Activated CD8-positive, alpha-beta memory T cell treated with anti-CD3 and anti-CD28 coated beads, Interleukin-2, amount 10 ng/mL, durations not matched to agents 7 days and 5 days (primary cell): Measurements from ENCODE around the gene ZNF584. TPM values are rescaled to one million over a fixed set of nuclear protein-coding genes. Genes with fewer than 3 reads are reported as not detected.

Source experiments
- ATAC-seq: fragments of 150-1000 bp; cut with Tn5 transposase; one replicate; pipeline ENCODE4 v1.10.0; 2021; ENCODE audit warnings: moderate library complexity
- CTCF ChIA-PET: fragments of 350-600 bp; sonication (Branson Sonifier 250); formaldehyde crosslinking; loops from one replicate; lab custom pipeline; 2021; ENCODE audit warnings: antibody characterized with exemption; lab: Charles Lee
- DNase-seq: peaks from one replicate; pipeline ENCODE4 v3.0.0-alpha.2; 2020
- H3K27ac Mint-ChIP-seq: one replicate; pipeline ENCODE4 v1.8.0; 2021; ENCODE audit warnings: mild to moderate bottlenecking, mixed read lengths
- H3K27me3 Mint-ChIP-seq: one replicate; pipeline ENCODE4 v1.8.0; 2021; ENCODE audit warnings: mixed read lengths
- H3K36me3 Mint-ChIP-seq: one replicate; pipeline ENCODE4 v1.8.0; 2021; ENCODE audit warnings: mild to moderate bottlenecking, mixed read lengths
- H3K4me1 Mint-ChIP-seq: one replicate; pipeline ENCODE4 v1.8.0; 2021; ENCODE audit warnings: mixed read lengths
- H3K4me3 Mint-ChIP-seq: one replicate; pipeline ENCODE4 v1.8.0; 2021; ENCODE audit warnings: mild to moderate bottlenecking, moderate library complexity, mixed read lengths
- H3K9me3 Mint-ChIP-seq: one replicate; pipeline ENCODE4 v1.8.0; 2022; ENCODE audit warnings: low read depth, mixed read lengths
- total RNA-seq, 2 experiments: library from RNA; stranded (reverse); gene quantifications; one replicate each; pipeline ENCODE4 v1.2.3, GENCODE V29; 2021

The ZNF584 gene
- total RNA-seq, 2 experiments from 2014 or later = 7.8 to 11.2 TPM

DNA sequence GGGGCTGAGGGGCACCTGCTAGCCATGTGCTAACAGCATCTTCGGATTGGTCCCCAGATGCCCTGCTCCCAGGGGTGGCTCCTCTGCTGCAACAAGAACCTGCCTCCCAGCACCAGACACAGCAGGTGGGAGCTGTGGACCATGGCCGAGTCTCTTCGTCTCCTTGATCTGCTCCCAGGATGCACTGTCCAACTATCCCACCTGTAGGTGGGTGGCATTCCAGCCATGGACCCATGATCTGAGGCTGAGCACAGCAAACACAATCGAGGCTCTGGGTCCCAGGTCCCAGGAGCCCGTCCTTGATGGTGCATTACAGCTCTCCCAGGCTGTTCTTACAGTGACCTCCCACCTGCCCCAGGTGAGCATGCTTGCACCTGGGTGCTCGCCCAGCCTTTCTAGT lies 29.2 kb upstream of the ZNF584 start:
- ATAC-seq = no peak
- CTCF ChIA-PET = interaction anchor here (0.9 to 1.0 kb wide), 2 partner anchors 16 to 141 kb away, joined by 3 to 6 read pairs; partner anchors contain the start of genes ZBTB45 and ZNF497
- Mint-ChIP-seq H3K27ac (peak overlapping the region; percentile 93), H3K9me3 (no peaks in the 10 kb centered on the region), H3K36me3 (no peaks in the 10 kb centered on the region), H3K4me3 (peak overlapping the region; percentile 93), H3K27me3 (no peaks in the 10 kb centered on the region), H3K4me1 (peaks cover 24% of the 10 kb centered on the region)
- DNase-seq = no peak

GRCh38 chr19:58380037-58380661 lies 28.3 kb upstream of the ZNF584 start:
- Mint-ChIP-seq H3K27me3 (no peaks in the 10 kb centered on the region), H3K9me3 (no peaks in the 10 kb centered on the region), H3K4me1 (peaks cover 26% of the 10 kb centered on the region), H3K36me3 (no peaks in the 10 kb centered on the region), H3K4me3 (peak overlapping the region; percentile 93), H3K27ac (peak overlapping the region; percentile 93)
- CTCF ChIA-PET = interaction anchor here (0.9 to 1.0 kb wide), 2 partner anchors 17 to 140 kb away, joined by 3 to 6 read pairs; partner anchors contain the start of genes ZBTB45 and ZNF497
- ATAC-seq (peak; percentile 0), DNase-seq (no peak)

DNA sequence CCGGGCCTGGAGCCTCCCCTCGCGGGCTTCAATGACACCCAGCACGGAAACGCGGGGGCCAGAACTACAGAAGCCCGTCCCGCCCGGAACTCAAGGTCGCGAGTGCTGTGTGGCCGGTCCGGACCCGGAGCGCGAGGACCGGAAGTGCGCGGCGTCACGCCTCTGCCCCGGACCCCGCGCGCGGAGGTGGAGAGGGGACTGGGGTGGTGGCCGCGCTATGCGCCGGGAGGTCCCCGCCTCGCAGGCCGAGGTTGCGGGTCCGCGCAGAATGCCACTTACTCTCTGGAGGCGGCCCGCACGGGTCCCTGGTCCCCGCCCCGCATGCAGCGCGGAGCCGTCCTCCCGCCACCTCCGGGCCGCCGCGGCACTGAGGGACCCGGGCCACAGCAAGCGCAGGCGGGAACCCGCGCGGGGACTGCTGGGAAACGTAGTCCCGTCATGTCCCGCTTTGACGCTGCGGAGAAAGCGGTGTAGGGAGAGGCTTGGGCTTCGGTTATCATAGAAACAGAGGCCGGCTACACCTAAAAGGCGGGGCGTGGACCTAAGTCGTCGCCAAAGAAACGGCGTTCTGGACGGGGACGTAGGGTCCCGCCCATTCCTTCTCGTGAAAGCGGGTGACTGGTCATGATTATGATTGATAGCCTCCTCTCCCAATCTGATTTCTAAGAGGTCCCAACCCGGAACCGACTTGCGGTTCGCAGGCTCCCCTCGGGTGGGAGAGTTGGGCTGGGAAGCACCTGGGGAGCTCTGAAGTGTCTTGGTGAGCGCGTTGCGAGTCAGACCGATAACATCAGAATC lies 27.6 kb upstream of the ZNF584 start, which contains the start of gene ZNF837:
Gene ZNF837 (minus strand): TSS at position 369 of the 798 bp plus-strand sequence. CDS start 11,698 bp downstream, outside the sequence.
- Mint-ChIP-seq H3K36me3 (no peaks in the 10 kb centered on the region), H3K4me1 (peaks cover 32% of the 10 kb centered on the region), H3K27me3 (no peaks in the 10 kb centered on the region), H3K27ac (peak within 1 kb of the TSS; percentile 93), H3K9me3 (no peaks in the 10 kb centered on the region), H3K4me3 (peak within 1 kb of the TSS; percentile 93)
- DNase-seq (peak; percentile 99), ATAC-seq (peak; percentile 89)
- CTCF ChIA-PET = interaction anchor here (0.8 kb wide), 1 partner anchor 139 kb away, joined by 3 read pairs; the partner anchor contains the start of gene ZBTB45

- no peak for DNase-seq
- Mint-ChIP-seq H3K4me3 (peak overlapping the region; percentile 93), H3K4me1 (peaks cover 35% of the 10 kb centered on the region), H3K36me3 (no peaks in the 10 kb centered on the region), H3K27me3 (no peaks in the 10 kb centered on the region), H3K27ac (peak overlapping the region; percentile 93), H3K9me3 (no peaks in the 10 kb centered on the region)
- no peak for ATAC-seq
- CTCF ChIA-PET = interaction anchor here (0.8 to 1.1 kb wide), 3 partner anchors 27 to 138 kb away, joined by 3 read pairs; partner anchors contain the start of genes ZBTB45 and ZNF584
Measured at GRCh38 chr19:58381460-58382212, 26.8 kb upstream of the ZNF584 start.

DNA sequence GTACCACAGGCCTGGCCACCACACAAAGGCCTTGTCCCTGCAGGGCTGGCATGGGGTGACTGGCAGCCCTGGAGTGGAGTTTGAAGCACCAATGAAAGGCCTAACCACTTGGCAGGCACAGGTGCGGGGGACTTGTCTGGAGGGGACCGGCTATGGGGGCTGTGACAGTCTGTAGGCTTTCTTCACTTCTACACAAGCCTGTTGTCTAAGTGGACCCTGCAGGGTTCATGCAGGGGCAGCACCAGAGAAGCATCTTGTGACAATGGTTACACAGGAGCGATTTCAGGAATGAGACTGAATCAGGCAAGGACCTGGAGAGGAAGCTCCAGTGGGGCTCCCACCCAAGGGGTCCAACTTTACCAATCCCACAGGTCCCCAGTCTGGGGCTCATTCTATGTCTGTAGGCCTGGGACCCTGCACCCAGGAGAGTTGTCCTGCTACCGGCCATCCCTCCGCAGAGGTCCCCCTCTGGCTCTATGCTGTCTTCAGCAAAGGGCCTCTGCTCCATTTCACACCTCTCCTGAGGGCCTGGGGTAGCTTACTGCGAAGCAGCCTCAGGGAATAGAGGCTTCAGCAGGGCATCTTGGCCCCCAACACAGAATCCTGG lies 25.3 kb upstream of the ZNF584 start:
- Mint-ChIP-seq H3K27me3 (no peaks in the 10 kb centered on the region), H3K9me3 (no peaks in the 10 kb centered on the region), H3K4me1 (peaks cover 42% of the 10 kb centered on the region), H3K4me3 (no peak overlapping the region), H3K36me3 (peaks cover 3% of the 10 kb centered on the region), H3K27ac (no peak overlapping the region)
- DNase-seq (no peak), ATAC-seq (no peak)
- CTCF ChIA-PET = no interaction called here

- peaks cover 17% of the 10 kb centered on the region for H3K36me3 Mint-ChIP-seq
- DNase-seq = no peak
- H3K4me3 Mint-ChIP-seq = peak overlapping the region; percentile 98
- H3K27ac Mint-ChIP-seq = peak overlapping the region; percentile 96
- H3K4me1 Mint-ChIP-seq = peaks cover 38% of the 10 kb centered on the region
- ATAC-seq = no peak
- CTCF ChIA-PET = no interaction called here
- no peaks in the 10 kb centered on the region for H3K27me3 Mint-ChIP-seq
- H3K9me3 Mint-ChIP-seq = no peaks in the 10 kb centered on the region
Measured at GRCh38 chr19:58385313-58385890, 23.0 kb upstream of the ZNF584 start.

DNA sequence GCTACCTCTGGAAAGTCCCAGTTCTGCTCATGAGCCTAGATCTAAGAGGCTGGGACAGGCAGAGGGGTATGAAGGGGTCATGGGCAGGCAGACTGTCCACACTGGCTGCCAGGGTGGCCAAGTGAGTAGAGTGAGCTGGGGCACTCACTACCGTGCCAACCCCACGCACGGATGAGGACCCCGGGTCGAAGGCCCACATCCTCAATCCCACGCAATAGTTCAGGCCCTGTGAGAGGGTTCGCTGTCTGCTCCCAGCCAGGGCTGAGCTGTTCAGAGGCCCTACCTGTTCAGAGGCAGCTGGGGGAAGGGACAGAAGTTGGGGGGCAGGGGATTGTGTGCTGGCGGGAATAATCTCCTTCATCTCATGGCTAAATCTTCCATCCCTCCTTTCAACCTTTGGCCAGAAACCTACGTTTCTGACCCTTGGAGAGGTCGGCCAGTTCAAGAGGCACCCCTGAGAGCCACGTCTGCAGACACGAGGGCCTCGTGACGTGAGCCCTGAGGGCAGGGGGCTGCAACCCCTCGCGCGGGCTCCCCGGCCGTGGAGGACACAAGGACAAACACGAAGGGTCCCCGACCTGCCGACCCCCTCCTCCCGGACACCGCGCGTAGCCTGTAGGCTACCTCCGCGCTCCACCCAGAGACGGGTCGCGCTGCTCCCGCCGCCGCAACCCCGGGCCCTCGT lies 22.4 kb upstream of the ZNF584 start:
- no peaks in the 10 kb centered on the region for H3K9me3 Mint-ChIP-seq
- ATAC-seq = no peak
- CTCF ChIA-PET = no interaction called here
- peaks cover 45% of the 10 kb centered on the region for H3K4me1 Mint-ChIP-seq
- no peaks in the 10 kb centered on the region for H3K27me3 Mint-ChIP-seq
- peak overlapping the region; percentile 96 for H3K27ac Mint-ChIP-seq
- DNase-seq = no peak
- peak overlapping the region; percentile 98 for H3K4me3 Mint-ChIP-seq
- H3K36me3 Mint-ChIP-seq = peaks cover 23% of the 10 kb centered on the region

DNA sequence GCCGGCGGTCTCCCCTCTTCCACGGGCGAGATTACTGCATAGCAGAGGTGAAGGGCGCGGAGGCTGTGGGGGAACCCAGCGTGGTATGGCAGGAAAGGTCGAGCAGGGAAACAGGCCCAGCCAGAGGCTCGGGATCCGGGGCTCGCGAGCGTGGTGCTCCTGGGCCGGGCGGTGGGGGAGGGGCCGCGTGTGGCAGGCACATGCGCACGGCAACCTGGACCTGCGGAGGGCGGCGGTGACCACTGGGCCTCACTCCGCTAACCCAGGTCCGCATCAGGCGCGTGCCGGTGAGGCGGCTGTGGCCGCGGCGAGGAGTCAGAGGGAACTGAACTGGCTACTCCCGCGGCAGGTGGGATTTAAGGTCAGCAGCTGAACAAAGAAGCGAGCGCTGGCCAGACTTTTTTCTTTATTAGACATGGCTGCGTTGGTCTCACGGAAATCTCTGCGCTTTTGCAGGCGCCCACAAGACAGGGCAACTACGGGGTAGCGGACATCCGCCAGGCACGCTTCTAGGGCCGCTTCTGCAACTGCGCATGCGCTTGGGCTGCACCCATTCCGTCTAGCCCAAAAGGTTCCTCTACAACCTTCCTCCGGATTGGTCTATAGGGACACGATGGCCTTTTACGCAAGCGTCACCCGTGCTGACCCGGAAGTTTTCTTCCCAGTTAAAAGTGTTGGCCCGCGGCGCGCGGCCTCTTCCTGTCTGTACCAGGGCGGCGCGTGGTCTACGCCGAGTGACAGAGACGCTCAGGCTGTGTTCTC lies 21.7 kb upstream of the ZNF584 start, which contains the start of gene RPS5:
Gene RPS5 (plus strand): TSS at position 694 of the 762 bp plus-strand sequence. CDS start 869 bp downstream, outside the sequence.
- CTCF ChIA-PET = interaction anchor here (1.1 to 1.5 kb wide), 2 partner anchors 13 to 133 kb away, joined by 5 to 6 read pairs; partner anchors contain the start of gene ZBTB45
- Mint-ChIP-seq H3K9me3 (no peaks in the 10 kb centered on the region), H3K27ac (peak within 1 kb of the TSS; percentile 96), H3K36me3 (peaks cover 24% of the 10 kb centered on the region), H3K4me1 (peaks cover 47% of the 10 kb centered on the region), H3K27me3 (no peaks in the 10 kb centered on the region), H3K4me3 (peak within 1 kb of the TSS; percentile 98)
- peak; percentile 98 for DNase-seq
- peak; percentile 87 for ATAC-seq

GRCh38 chr19:58387338-58388174 lies 20.9 kb upstream of the ZNF584 start:
- peak overlapping the region; percentile 96 for H3K27ac Mint-ChIP-seq
- ATAC-seq (peak; percentile 4), DNase-seq (no peak)
- peak overlapping the region; percentile 98 for H3K4me3 Mint-ChIP-seq
- H3K9me3 Mint-ChIP-seq = no peaks in the 10 kb centered on the region
- peaks cover 28% of the 10 kb centered on the region for H3K36me3 Mint-ChIP-seq
- CTCF ChIA-PET = interaction anchor here (1.1 to 1.5 kb wide), 3 partner anchors 12 to 132 kb away, joined by 3 to 6 read pairs (median 5); partner anchors contain the start of genes ZBTB45 and ZNF584
- no peaks in the 10 kb centered on the region for H3K27me3 Mint-ChIP-seq
- H3K4me1 Mint-ChIP-seq = peaks cover 45% of the 10 kb centered on the region

GRCh38 chr19:58388175-58388526 lies 20.3 kb upstream of the ZNF584 start:
- Mint-ChIP-seq H3K27ac (peak overlapping the region; percentile 96), H3K4me1 (peaks cover 50% of the 10 kb centered on the region), H3K36me3 (peaks cover 34% of the 10 kb centered on the region), H3K4me3 (peak overlapping the region; percentile 98), H3K9me3 (no peaks in the 10 kb centered on the region), H3K27me3 (no peaks in the 10 kb centered on the region)
- CTCF ChIA-PET = interaction anchor here (1.2 to 1.5 kb wide), 2 partner anchors 20 to 131 kb away, joined by 3 to 6 read pairs; partner anchors contain the start of genes ZBTB45 and ZNF584
- DNase-seq (no peak), ATAC-seq (no peak)
